ENCODE measurements around the gene FMN1.

GRCh38 chr15:32953533-32953910 lies 241.0 kb downstream of the FMN1 start:
- TF ChIP-seq, protein P1, sequence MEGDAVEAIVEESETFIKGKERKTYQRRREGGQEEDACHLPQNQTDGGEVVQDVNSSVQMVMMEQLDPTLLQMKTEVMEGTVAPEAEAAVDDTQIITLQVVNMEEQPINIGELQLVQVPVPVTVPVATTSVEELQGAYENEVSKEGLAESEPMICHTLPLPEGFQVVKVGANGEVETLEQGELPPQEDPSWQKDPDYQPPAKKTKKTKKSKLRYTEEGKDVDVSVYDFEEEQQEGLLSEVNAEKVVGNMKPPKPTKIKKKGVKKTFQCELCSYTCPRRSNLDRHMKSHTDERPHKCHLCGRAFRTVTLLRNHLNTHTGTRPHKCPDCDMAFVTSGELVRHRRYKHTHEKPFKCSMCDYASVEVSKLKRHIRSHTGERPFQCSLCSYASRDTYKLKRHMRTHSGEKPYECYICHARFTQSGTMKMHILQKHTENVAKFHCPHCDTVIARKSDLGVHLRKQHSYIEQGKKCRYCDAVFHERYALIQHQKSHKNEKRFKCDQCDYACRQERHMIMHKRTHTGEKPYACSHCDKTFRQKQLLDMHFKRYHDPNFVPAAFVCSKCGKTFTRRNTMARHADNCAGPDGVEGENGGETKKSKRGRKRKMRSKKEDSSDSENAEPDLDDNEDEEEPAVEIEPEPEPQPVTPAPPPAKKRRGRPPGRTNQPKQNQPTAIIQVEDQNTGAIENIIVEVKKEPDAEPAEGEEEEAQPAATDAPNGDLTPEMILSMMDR (IDR thresholded peaks at IDR 0.05) = no peak
- TF ChIP-seq POLR2AphosphoS5 (IDR thresholded peaks at IDR 0.05) (no peak), POLR2A (IDR thresholded peaks at IDR 0.05) (no peak)
